Smooth muscle cell (in vitro differentiated cells): ENCODE measurements around the gene HMMR. TPM values are rescaled to one million over a fixed set of nuclear protein-coding genes. Genes with fewer than 3 reads are reported as not detected.
"Not testable (repeated sequence)": the region's sequence is repeated elsewhere in the genome, so short reads cannot be mapped to it uniquely, and the experiment has no call there.

ENCODE experiments used
- DNase-seq: peaks from one replicate; lab custom pipeline; 2025; ENCODE audit not compliant: unreplicated experiment; lab: John Stamatoyannopoulos, UW
- H2AFZ ChIP-seq: fragments of 200-600 bp; sonication (generic); 2 replicates; pipeline ENCODE4 v1.6.0; 2016; ENCODE audit warnings: antibody characterized with exemption, low read depth, mild to moderate bottlenecking
- H3F3A ChIP-seq: fragments of 200-600 bp; sonication (generic); 2 replicates; pipeline ENCODE4 v1.6.0; 2017; ENCODE audit warnings: antibody characterized with exemption, low read depth
- H3K27ac ChIP-seq: fragments of 200-600 bp; sonication (generic); 2 replicates; pipeline ENCODE4 v1.5.1; 2016; ENCODE audit warnings: low read depth, mild to moderate bottlenecking
- H3K27me3 ChIP-seq: fragments of 200-600 bp; sonication (generic); 2 replicates; pipeline ENCODE4 v1.6.1; 2016; ENCODE audit warnings: low read depth, mild to moderate bottlenecking
- H3K36me3 ChIP-seq: fragments of 200-600 bp; sonication (generic); 2 replicates; pipeline ENCODE4 v1.5.1; 2016; ENCODE audit warnings: low read depth
- H3K4me1 ChIP-seq: fragments of 200-600 bp; sonication (generic); 2 replicates; pipeline ENCODE4 v1.5.1; 2016; ENCODE audit warnings: low read depth
- H3K4me2 ChIP-seq: fragments of 200-600 bp; sonication (generic); 2 replicates; pipeline ENCODE4 v1.6.0; 2016; ENCODE audit warnings: mild to moderate bottlenecking
- H3K4me3 ChIP-seq: fragments of 200-600 bp; sonication (generic); 2 replicates; pipeline ENCODE4 v1.5.1; 2016; ENCODE audit warnings: mild to moderate bottlenecking
- H3K79me2 ChIP-seq: fragments of 200-600 bp; sonication (generic); 2 replicates; pipeline ENCODE4 v1.6.0; 2016; ENCODE audit warnings: low read depth, mild to moderate bottlenecking
- H3K9ac ChIP-seq: fragments of 200-600 bp; sonication (generic); 2 replicates; pipeline ENCODE4 v1.6.0; 2016; ENCODE audit warnings: low read depth
- H3K9me3 ChIP-seq: fragments of 200-600 bp; sonication (generic); replicated peaks from 2 replicates; pipeline ENCODE4 v1.5.1; 2016; ENCODE audit warnings: low read depth
- H4K20me1 ChIP-seq: fragments of 200-600 bp; sonication (generic); 2 replicates; pipeline ENCODE4 v1.6.0; 2016; ENCODE audit warnings: low read depth
- WGBS: methylation state at CpG from one replicate; pipeline ENCODE4 v1.1.7; 2016; ENCODE audit warnings: low lambda C conversion rate; 5-methylcytosine and 5-hydroxymethylcytosine counted together
- polyA plus RNA-seq: library from polyadenylated mRNA; unstranded; fragments of >200 nt; fragmentation: Nextera tagmentation; extraction: Ambion mirVana; gene quantifications from 2 replicates; pipeline ENCODE4 v1.2.1, GENCODE V29; 2016
- small RNA-seq: library from RNA; depleted of rRNA; stranded (forward); fragments of <200 nt; gene quantifications from one replicate; pipeline ENCODE3, GENCODE V24; 2014
- total RNA-seq: library from RNA; depleted of rRNA; stranded (reverse); fragments of >200 nt; gene quantifications from 2 replicates; pipeline ENCODE4 v1.2.3, GENCODE V29; 2014
- TF ChIP-seq, protein P1 (sequence below): fragments of 200-600 bp; sonication (generic); IDR thresholded peaks from 2 replicates; pipeline ENCODE4 v1.5.1; 2017; ENCODE audit warnings: borderline replicate concordance, mild to moderate bottlenecking, antibody characterized with exemption; ENCODE audit not compliant: insufficient read depth, poor library complexity, severe bottlenecking

The HMMR gene
- total and polyA plus RNA-seq, 2 experiments from 2014 or later: 6.1 to 6.4 TPM

DNA sequence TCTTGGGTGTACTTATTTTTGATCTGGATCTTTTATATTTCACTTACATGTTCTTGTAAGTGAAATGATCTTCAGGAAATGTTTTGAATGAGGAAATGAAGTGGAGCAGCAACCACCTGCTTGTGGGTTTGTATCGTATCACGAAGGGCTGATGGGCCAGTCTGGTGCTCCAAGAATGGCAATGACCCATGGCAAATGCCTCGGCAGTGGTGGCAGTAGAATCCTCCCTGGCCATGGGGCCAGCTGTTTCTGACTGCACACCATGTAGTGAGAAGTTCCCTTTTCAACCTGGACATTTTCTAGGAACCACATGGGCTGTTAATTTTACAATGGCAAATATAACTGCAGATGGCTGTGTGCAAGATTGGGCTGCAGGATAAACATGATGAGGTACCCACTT lies 74.9 kb downstream of the HMMR start:
- WGBS: 90% methylated on average over 3 of the region's 3 CpGs
- peaks cover 4% of the 10 kb centered on the region for H3K4me1 ChIP-seq
- H3K4me3 ChIP-seq: no peak overlapping the region
- H4K20me1 ChIP-seq: no peaks in the 10 kb centered on the region
- H3K36me3 ChIP-seq: no peaks in the 10 kb centered on the region
- TF ChIP-seq, protein P1, sequence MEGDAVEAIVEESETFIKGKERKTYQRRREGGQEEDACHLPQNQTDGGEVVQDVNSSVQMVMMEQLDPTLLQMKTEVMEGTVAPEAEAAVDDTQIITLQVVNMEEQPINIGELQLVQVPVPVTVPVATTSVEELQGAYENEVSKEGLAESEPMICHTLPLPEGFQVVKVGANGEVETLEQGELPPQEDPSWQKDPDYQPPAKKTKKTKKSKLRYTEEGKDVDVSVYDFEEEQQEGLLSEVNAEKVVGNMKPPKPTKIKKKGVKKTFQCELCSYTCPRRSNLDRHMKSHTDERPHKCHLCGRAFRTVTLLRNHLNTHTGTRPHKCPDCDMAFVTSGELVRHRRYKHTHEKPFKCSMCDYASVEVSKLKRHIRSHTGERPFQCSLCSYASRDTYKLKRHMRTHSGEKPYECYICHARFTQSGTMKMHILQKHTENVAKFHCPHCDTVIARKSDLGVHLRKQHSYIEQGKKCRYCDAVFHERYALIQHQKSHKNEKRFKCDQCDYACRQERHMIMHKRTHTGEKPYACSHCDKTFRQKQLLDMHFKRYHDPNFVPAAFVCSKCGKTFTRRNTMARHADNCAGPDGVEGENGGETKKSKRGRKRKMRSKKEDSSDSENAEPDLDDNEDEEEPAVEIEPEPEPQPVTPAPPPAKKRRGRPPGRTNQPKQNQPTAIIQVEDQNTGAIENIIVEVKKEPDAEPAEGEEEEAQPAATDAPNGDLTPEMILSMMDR: no peak
- no peak overlapping the region for H3K4me2 ChIP-seq
- no peaks in the 10 kb centered on the region for H3F3A ChIP-seq
- H3K27me3 ChIP-seq: no peaks in the 10 kb centered on the region
- no peaks in the 10 kb centered on the region for H3K9me3 ChIP-seq
- H3K9ac ChIP-seq: no peak overlapping the region
- no peaks in the 10 kb centered on the region for H3K79me2 ChIP-seq
- H2AFZ ChIP-seq: no peak overlapping the region
- no peak for DNase-seq
- H3K27ac ChIP-seq: no peak overlapping the region

DNA sequence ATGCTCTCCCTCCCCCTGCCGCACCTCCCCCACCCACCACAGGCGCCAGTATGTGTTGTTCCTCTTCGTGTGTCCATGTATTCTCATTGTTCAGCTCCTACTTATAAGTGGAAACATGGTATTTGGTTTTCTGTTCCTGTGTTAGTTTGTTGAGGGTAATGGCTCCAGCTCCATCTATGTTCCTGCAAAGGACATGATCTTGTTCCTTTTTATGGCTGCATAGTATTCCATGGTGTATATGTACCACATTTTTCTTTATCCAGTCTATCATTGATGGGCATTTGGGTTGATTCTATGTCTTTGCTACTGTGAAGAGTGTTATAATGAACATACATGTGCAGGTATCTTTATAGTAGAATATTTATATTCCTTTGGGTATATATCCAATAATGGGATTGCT lies 76.0 kb downstream of the HMMR start:
- H3K36me3 ChIP-seq, H4K20me1 ChIP-seq, H3K4me2 ChIP-seq, H3F3A ChIP-seq, H3K4me1 ChIP-seq, H3K79me2 ChIP-seq, DNase-seq, H3K4me3 ChIP-seq, H3K27me3 ChIP-seq, H3K9ac ChIP-seq, H2AFZ ChIP-seq, H3K27ac ChIP-seq, H3K9me3 ChIP-seq: not testable (repeated sequence)
- 96% methylated on average over 3 of the region's 3 CpGs for WGBS

DNA sequence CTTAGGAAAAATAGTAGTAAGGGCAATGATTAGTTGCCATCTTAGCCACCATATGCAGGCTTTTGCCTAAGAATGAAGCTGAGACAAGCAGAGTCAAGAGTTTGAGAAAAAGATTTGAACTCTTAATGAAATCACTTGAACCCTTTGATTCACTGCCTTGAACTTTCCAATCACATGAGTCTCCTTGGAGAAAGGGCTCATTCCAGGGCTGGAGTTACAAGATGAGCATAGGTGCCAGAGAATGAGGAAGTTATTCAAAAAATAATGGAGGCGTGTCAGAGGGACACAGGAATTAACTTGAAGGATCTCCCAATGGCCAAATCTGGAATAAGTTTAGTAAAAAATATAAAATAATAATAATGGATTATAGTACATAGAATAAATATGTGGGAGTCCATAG lies 80.3 kb downstream of the HMMR start:
- H3K4me3 ChIP-seq: no peak overlapping the region
- H3F3A ChIP-seq: no peaks in the 10 kb centered on the region
- H4K20me1 ChIP-seq: no peaks in the 10 kb centered on the region
- H3K36me3 ChIP-seq: no peaks in the 10 kb centered on the region
- H2AFZ ChIP-seq: no peak overlapping the region
- H3K27ac ChIP-seq: no peak overlapping the region
- H3K4me2 ChIP-seq: no peak overlapping the region
- TF ChIP-seq, protein P1: no peak
- H3K9ac ChIP-seq: no peak overlapping the region
- no peaks in the 10 kb centered on the region for H3K4me1 ChIP-seq
- WGBS: 100% methylated on average over 1 of the region's 1 CpG
- no peaks in the 10 kb centered on the region for H3K27me3 ChIP-seq
- DNase-seq: no peak
- H3K79me2 ChIP-seq: no peaks in the 10 kb centered on the region
- H3K9me3 ChIP-seq: no peaks in the 10 kb centered on the region

Small RNA genes lying within 50 kb of the gene (small RNA-seq; reads per million reads assigned to genes)
- gene AC008723.1: not detected

Other genes with a start within 250 kb of the HMMR start
- 247 and 293 TPM in 2 replicates for gene CCNG1, start 23.0 kb upstream of the HMMR start, total RNA-seq
- gene CCNG1, start 23.0 kb upstream of the HMMR start, polyA plus RNA-seq: 101 and 114 TPM in 2 replicates
- 6.4 and 7.7 TPM in 2 replicates for gene NUDCD2, start 530 bp upstream of the HMMR start, total RNA-seq
- gene NUDCD2, start 530 bp upstream of the HMMR start, polyA plus RNA-seq: 31.7 and 33.7 TPM in 2 replicates
- gene MAT2B, start 45.0 kb downstream of the HMMR start, total RNA-seq: 63.2 and 64.8 TPM in 2 replicates
- 41.0 and 43.3 TPM in 2 replicates for gene MAT2B, start 45.0 kb downstream of the HMMR start, polyA plus RNA-seq